ENCODE measurements around the gene SLC6A6.

SLC6A6 gene

GRCh38 chr3:14397046-14397445 lies 5.4 kb upstream of the SLC6A6 start:
- TF ChIP-seq CTCF (IDR thresholded peaks at IDR 0.05; ENCODE audit: low read depth, low read length, missing control alignments), result no peak
- H3K4me3 ChIP-seq (replicated peaks; ENCODE audit: low read depth, low read length), result no peak overlapping the region
- no peak for DNase-seq (ENCODE audit: extremely low read depth, low read depth)

GRCh38 chr3:14397531-14397930 lies 4.9 kb upstream of the SLC6A6 start:
- TF ChIP-seq CTCF (IDR thresholded peaks at IDR 0.05; ENCODE audit: low read depth, low read length, missing control alignments), result no peak
- no peak for DNase-seq (ENCODE audit: extremely low read depth, low read depth)
- no peak overlapping the region for H3K4me3 ChIP-seq (replicated peaks; ENCODE audit: low read depth, low read length)

- no peak for DNase-seq (ENCODE audit: extremely low read depth, low read depth)
- TF ChIP-seq CTCF (IDR thresholded peaks at IDR 0.05; ENCODE audit: low read depth, low read length, missing control alignments), result no peak
- H3K4me3 ChIP-seq (replicated peaks; ENCODE audit: low read depth, low read length), result no peak overlapping the region
These were observed 4.2 kb upstream of the SLC6A6 start for GRCh38 chr3:14397940-14398796.

- no peak for TF ChIP-seq CTCF (IDR thresholded peaks at IDR 0.05; ENCODE audit: low read depth, low read length, missing control alignments)
- no peak for DNase-seq (ENCODE audit: extremely low read depth, low read depth)
These were observed 3.7 kb upstream of the SLC6A6 start for GRCh38 chr3:14398797-14399106.

GRCh38 chr3:14401692-14402303 lies 608 bp upstream of the SLC6A6 start:
- H3K4me3 ChIP-seq (replicated peaks; ENCODE audit: low read depth, low read length), result peak overlapping the region; percentile 100
- no peak for TF ChIP-seq CTCF (IDR thresholded peaks at IDR 0.05; ENCODE audit: low read depth, low read length, missing control alignments)
- no peak for DNase-seq (ENCODE audit: extremely low read depth, low read depth)

More at GRCh38 chr3:14398797-14399106, 3.7 kb upstream of the SLC6A6 start:
- no peak overlapping the region for H3K4me3 ChIP-seq (replicated peaks; ENCODE audit: low read depth, low read length)

- DNase-seq (ENCODE audit: extremely low read depth, low read depth), result no peak
- H3K4me3 ChIP-seq (replicated peaks; ENCODE audit: low read depth, low read length), result peak overlapping the region; percentile 100
- no peak for TF ChIP-seq CTCF (IDR thresholded peaks at IDR 0.05; ENCODE audit: low read depth, low read length, missing control alignments)
These were observed 1.3 kb downstream of the SLC6A6 start for GRCh38 chr3:14403619-14404155.
